ENCODE measurements around the gene ASB7. TPM values are rescaled to one million over a fixed set of nuclear protein-coding genes. Genes with fewer than 3 reads are reported as not detected.

Gene ASB7
- polyA plus RNA-seq, 1 donor (not counting 4 experiments of a cell fraction or from before 2014, with no cell fraction given), result 10.8 TPM

- H3K79me2 ChIP-seq (ENCODE audit: control insufficient read depth, insufficient read depth, low read length), result no peaks in the 10 kb centered on the region
- H3K36me3 ChIP-seq (ENCODE audit: control insufficient read depth in 2 of 2, extremely low read depth in 1 of 2, insufficient read depth in 2 of 2, low read length in 2 of 2), result peaks cover 0 to 3% of the 10 kb centered on the region in 2 experiments
- H3K9me1 ChIP-seq (ENCODE audit: control insufficient read depth, extremely low read depth, insufficient read depth, low read length), result no peaks in the 10 kb centered on the region
- H3K27ac ChIP-seq (ENCODE audit: control insufficient read depth, insufficient read depth, low read length), result no peak overlapping the region
- no peaks in the 10 kb centered on the region for H3K9me3 ChIP-seq (ENCODE audit: control insufficient read depth, low read depth, low read length)
- no peak for FAIRE-seq
- H3K4me2 ChIP-seq (ENCODE audit: control insufficient read depth, extremely low read depth, insufficient read depth, low read depth, low read length), result no peak overlapping the region
- no peak for DNase-seq (ENCODE audit: low read depth, low spot score)
- no peaks in the 10 kb centered on the region for H3K4me1 ChIP-seq (ENCODE audit: control insufficient read depth, extremely low read depth, insufficient read depth, low read length)
- no peak overlapping the region for H3K9ac ChIP-seq (ENCODE audit: control insufficient read depth, extremely low read depth, insufficient read depth, low read length)
- no peak overlapping the region for H3K4me3 ChIP-seq (ENCODE audit: control insufficient read depth in 2 of 3, extremely low read depth in 1 of 3, insufficient read depth in 2 of 3, low read depth in 1 of 3, low read length in 3 of 3)
- no peaks in the 10 kb centered on the region for H4K20me1 ChIP-seq (ENCODE audit: control insufficient read depth, extremely low read depth, insufficient read depth, low read length)
- H3K27me3 ChIP-seq (ENCODE audit: control insufficient read depth, extremely low read depth, insufficient read depth, low read length), result no peaks in the 10 kb centered on the region
- no peak overlapping the region for H2AFZ ChIP-seq (ENCODE audit: control insufficient read depth, low read length)
- dilution Hi-C loops (cut with MboI; ENCODE audit: extremely low pct_ligation_motif_present, low sequenced_read_pairs), result no loop called here
- TF ChIP-seq EZH2 (IDR thresholded peaks at IDR 0.05; ENCODE audit: low read length), result no peak
- no peak for TF ChIP-seq CTCF (optimal IDR thresholded peaks at IDR 0.05 in 1 of 3, IDR thresholded peaks at IDR 0.05 in 1 of 3, conservative IDR thresholded peaks at IDR 0.05 in 1 of 3; ENCODE audit: extremely low read depth in 1 of 3, insufficient read depth in 2 of 3, low read length in 3 of 3)
These were observed 49.7 kb downstream of the ASB7 start for GRCh38 chr15:100652116-100652515.

GRCh38 chr15:100653608-100654007 is 51.2 kb downstream of the ASB7 start:
- no peak overlapping the region for H3K27ac ChIP-seq (ENCODE audit: control insufficient read depth, insufficient read depth, low read length)
- TF ChIP-seq CTCF (optimal IDR thresholded peaks at IDR 0.05 in 1 of 3, IDR thresholded peaks at IDR 0.05 in 1 of 3, conservative IDR thresholded peaks at IDR 0.05 in 1 of 3; ENCODE audit: extremely low read depth in 1 of 3, insufficient read depth in 2 of 3, low read length in 3 of 3), result no peak
- no peak for TF ChIP-seq EZH2 (IDR thresholded peaks at IDR 0.05; ENCODE audit: low read length)
- dilution Hi-C loops (cut with MboI; ENCODE audit: extremely low pct_ligation_motif_present, low sequenced_read_pairs), result no loop called here
- H3K27me3 ChIP-seq (ENCODE audit: control insufficient read depth, extremely low read depth, insufficient read depth, low read length), result no peaks in the 10 kb centered on the region
- no peak for FAIRE-seq
- no peak overlapping the region for H3K4me2 ChIP-seq (ENCODE audit: control insufficient read depth, extremely low read depth, insufficient read depth, low read depth, low read length)
- H4K20me1 ChIP-seq (ENCODE audit: control insufficient read depth, extremely low read depth, insufficient read depth, low read length), result no peaks in the 10 kb centered on the region
- no peak overlapping the region for H3K4me3 ChIP-seq (ENCODE audit: control insufficient read depth in 2 of 3, extremely low read depth in 1 of 3, insufficient read depth in 2 of 3, low read depth in 1 of 3, low read length in 3 of 3)
- no peaks in the 10 kb centered on the region for H3K79me2 ChIP-seq (ENCODE audit: control insufficient read depth, insufficient read depth, low read length)
- no peaks in the 10 kb centered on the region for H3K9me3 ChIP-seq (ENCODE audit: control insufficient read depth, low read depth, low read length)
- H3K4me1 ChIP-seq (ENCODE audit: control insufficient read depth, extremely low read depth, insufficient read depth, low read length), result no peaks in the 10 kb centered on the region
- H3K9ac ChIP-seq (ENCODE audit: control insufficient read depth, extremely low read depth, insufficient read depth, low read length), result no peak overlapping the region
- no peaks in the 10 kb centered on the region for H3K9me1 ChIP-seq (ENCODE audit: control insufficient read depth, extremely low read depth, insufficient read depth, low read length)
- H2AFZ ChIP-seq (ENCODE audit: control insufficient read depth, low read length), result no peak overlapping the region
- no peak for DNase-seq (ENCODE audit: low read depth, low spot score)
- H3K36me3 ChIP-seq (ENCODE audit: control insufficient read depth in 2 of 2, extremely low read depth in 1 of 2, insufficient read depth in 2 of 2, low read length in 2 of 2), result peaks cover 0 to 3% of the 10 kb centered on the region in 2 experiments

Data from keratinocyte (primary cell).